Left forelimb (tissue), 1 donor: ENCODE measurements around the gene MEIKIN.

Experiments used
- DNase-seq: peaks from one replicate; pipeline ENCODE4 v3.0.0-alpha.2; 2018; ENCODE audit warnings: low spot score

MEIKIN gene

DNA sequence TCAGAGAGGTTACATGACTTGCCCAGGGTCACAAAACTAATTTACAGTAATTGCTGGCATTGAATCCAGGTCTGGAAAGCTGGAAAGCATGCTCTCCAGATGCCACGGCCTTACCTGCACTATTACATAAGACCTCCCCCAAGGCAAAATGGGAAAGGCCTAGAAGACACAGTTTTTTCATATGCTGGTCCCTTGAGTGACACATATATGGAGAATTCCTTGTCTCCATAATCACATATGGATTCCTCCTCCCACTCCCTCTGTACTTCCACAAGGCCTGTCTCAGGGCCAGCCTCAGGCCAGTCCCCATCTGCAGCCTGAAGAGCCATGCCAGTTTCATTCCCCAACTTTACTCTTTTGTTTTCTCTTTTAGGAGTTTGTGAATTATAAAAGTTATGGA lies 28.6 kb upstream of the MEIKIN start:
- DNase-seq = no peak

DNA sequence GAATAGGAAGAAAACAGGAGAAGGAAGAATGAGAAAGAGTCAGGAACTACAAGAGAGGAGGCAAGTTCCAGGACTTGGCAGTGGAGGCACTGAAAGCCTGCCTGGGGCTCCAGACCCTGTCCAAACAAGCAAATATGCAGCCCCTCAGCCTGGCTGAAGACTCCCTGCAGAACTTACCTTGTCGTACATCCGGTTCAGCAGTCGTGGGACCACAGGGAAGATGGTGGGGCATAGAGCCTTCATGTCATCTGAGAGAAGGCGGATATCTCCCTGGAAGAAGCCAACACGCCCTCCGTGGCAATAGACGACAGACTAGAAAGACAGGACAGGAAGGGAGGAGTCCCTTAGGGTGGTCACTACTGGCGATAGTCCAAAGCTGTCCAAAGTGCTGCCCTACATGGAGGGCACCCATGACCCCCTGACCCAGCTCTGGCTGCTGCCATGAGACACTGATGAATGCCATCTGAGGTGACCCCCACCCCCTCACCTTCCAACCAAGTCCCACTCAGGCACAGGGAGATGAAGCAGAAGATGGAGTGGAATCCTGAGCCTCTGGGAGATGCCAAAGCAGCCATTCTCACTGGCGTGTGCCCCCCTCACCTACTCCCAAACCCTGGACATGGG lies 27.7 kb upstream of the MEIKIN start:
- DNase-seq = no peak

DNA sequence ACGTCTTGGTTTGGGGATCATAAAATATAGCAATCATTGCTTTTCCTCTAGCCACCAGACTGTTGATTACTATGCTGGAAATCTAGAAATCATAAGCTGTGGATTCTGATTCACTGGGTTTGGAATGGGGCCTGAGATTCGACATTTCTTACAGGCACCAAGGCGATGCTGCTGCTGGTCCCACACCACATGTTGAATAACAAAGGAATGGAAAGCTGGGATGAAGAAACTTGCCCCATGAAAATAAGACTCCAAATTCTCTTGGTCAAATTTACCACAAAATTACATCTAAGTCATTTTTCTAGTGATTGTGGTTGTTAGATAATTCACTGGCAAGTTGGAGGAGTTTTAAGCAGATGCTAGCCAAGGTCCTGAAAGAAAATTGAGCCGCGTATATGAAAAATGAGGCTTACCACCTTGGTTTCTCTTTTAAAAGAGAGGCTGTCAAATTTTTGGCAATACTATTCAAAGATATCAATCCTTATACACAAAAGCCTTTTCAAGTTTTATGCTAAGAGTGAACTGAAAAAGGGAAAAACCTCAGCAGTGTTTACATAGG lies 23.0 kb upstream of the MEIKIN start:
- DNase-seq = no peak

DNA sequence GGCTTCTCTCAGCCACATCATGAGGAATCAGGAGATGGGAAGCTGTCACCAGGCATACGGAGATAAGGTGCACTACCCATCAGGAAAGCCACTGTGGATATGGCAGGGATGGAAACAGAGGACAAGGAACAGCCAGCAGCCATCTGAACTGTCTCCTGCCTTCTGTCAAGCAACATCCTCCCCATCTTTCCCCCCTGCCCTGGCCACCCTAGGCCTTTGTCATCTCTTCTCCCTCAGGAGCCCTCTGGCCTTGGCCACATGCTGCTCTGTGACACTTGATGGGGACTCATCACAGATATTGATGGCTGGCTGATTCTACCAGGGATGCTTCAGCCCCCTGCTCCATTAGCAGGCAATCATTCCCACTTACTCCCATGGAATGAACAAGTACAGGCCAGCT lies 21.1 kb upstream of the MEIKIN start:
- no peak for DNase-seq

DNA sequence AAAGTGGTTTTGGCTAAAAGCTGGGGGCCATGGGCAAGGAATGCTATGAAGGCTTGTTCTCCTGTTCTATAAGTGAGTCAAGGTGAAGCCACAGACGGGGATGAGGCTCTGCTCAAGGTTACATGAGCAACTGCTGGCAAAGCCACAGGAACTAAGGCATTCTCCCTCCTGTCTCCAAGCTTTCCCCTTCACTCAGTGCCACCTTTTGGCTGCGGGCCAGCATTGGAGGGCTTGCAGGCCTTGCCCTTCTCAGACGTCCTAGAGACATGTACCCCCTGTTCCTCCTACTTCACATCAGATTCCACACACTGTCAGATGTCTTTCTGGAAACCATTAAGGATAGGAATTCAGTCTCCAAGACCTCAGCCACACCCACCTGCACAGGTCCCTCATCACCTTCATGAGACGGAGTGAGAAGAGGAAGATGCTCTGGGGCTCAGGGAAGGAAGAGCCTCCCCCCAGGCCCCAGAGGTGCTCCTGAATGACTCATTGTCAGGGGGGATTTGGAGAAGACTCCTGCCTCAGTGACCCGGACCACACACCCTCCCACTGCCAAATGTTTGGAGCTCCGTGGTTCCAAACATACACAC lies 20.5 kb upstream of the MEIKIN start:
- no peak for DNase-seq

DNA sequence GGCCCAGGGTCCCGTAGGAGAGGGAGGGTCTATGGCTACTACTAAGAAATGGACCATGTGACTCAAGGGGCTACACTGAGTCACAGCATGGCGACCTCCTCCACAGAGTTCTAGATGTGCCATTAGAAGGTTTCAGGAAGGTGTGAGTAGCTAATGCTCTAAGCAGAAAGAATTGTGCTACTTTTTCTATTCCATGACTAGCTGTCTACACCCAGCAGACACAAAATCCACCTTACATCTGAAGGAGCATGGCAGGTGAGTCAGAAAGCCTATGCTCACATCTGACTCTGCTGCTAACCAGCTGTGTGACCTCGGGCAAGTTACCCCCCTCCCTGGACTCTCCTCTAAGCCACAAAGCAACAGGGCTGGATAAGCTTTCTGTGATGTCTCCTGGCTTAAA lies 14.4 kb upstream of the MEIKIN start:
- no peak for DNase-seq

DNA sequence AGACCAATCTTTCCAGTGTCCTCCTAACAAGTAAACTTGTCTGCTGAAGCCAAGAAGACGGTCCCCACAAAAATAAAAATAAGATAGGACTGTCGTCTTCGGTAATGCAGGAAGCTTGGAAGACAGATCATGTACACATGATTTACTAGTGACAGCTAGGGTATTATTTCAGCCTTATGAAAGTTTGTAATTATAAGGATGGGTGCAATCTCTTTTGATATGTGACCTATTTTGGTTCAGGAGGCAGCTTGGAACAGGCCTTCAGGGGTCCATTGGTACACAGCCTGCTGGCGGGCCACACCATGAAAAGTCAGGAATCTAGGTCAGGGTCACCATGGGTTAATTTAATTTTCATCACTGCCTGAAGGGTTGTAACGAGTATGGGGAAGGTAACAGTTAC lies 13.7 kb upstream of the MEIKIN start:
- no peak for DNase-seq

DNA sequence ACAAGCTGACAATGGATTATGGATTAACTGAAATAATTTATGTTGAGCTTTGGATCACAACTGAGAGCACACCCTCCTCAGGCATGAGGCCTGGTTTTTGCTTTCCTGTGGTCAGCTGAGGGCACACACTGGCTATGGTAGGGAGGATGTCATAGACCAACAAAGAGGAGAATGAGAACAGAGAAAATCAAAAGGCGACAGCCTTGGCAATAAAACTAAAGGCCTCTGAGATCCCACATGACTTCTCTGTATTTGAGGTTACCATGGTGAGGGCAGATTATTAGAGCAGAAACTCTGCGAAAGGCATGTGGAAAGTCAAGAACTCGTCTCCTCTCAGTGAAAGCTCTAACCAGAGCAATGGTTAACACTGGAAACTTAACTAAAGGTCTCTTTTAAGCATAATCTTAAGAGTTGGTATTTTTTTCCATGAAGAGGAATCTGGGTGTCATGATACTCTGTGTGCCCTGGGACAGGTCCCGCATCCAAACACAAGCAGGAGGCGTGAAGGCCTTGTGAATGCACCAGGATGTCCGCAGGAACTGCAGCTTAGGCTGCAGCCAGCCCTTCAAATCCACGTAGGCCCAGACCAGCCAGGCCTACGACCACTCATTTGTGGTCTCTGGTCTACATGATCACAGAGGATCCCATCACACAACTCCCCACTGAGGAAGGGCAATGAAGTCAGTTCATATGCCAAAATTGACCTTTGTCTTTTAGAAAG lies 12.4 kb upstream of the MEIKIN start:
- DNase-seq = no peak

DNA sequence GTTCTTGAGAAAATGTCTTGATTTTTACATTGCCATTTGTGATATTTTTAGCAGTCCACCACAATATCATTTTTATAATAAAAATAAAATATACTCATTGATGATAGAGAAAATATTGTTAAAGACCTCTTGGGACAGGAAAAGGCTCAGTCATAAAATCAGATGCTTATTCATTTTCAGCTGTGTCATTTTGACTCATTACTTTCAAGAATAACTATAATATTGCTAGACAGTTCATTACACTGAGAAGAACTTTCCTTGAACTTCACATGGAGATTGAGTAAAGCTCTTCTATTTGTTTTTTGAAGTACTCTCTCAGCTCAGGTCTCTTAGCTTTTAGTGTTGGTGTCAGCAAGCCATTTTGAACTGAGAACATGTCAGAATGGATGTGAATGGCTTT lies 8.5 kb upstream of the MEIKIN start:
- DNase-seq = no peak

DNA sequence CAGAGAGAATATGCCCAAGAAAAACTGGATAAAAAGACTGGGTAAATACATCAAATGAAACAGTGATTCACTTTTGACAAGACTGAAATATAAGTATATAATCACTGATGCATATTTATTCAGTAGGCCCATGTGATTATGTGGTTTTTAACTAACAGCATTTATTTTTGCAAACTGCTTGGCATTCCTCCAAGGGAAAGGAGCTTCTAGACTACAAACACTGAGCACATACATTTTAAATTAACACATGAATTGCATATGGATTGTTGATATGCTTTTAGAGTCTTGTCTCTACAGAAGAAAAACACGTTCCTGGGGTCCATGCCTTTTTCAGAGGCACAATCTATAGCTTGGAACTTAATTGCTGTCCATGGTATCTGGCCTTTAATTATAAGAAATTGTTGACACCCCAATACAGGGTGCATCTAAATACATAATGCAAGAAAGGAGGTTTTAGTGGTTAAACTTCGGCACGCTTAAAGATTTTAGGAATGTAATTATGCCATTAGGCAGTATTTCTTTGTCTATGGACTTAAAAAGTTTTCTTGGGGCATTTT lies 6.9 kb upstream of the MEIKIN start:
- no peak for DNase-seq

DNA sequence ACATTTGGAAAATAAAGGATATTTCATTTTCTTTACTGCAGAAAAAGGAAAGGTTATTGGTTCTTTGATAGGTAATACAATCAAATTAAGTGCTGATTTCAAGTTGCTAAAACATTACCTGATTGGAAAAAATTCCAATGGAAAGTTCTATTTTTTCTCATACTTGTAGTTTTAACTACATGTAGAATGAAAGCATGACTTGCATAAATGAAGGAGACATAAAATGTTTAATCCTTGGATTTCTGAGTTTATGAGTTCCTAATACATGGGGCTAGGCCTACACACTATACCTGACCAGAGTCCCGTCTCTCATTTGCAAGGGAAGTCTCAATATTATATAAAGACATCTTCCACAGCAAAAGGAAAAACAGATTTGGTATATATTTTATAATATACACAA lies 5.2 kb upstream of the MEIKIN start:
- no peak for DNase-seq

DNA sequence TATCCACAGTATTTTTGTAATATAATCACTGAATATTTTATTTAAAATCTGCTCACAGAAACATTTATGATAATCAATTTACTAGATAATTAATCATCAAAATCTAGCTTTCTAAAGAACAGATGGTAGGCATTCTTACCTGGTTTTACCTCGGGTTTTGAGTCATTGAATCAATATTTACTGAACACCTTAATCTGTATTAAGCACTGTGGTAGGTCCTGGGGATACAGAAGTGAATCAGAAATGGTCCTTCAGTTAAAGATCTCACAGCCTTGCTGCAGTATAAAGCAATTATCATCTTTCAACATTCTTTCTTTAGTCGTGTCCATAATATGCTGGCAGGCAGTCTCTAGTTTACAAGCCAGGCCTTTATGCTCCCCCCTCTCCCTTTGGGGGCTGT lies 2.0 kb upstream of the MEIKIN start:
- no peak for DNase-seq

DNA sequence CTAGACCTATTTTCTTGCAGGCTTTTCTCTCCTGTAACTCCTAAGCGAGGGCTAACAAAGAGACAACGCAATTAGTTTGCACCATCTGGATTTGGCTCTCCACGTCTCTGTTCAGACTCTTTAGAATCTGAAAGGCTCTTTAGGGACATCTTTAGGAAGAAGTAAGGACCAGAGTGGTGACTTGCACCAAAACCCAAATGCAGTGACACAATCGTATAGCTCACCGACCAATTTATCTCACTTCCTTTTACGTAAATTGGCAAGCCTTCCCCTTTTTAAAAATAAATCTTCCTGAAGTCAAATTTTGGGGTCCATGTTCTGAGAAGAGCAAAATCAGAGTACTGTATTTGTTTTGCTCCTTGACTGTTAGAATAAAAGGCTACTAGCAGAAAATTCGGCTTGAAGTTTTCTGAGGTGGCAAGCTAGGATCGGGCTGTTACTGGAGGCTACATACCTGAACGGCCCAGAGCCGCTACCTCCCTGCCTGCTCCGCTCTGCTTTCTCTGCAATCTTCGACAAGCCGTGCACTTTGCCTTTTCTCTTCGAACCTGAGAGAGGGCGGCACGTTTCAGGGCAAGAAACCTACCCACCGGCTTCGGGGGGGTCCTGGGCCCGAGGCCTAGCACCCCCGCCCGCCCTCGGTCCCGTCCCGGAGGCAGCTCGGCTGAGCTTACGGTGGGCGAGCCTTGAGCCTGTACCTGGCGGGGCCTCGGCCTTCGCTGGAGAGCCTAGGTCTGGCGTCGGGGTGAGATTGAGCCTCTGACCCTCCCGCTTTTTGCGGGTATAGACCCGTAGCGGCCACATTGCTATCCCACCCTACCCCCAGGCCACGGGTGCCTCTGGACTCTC lies 537 bp downstream of the MEIKIN start:
- no peak for DNase-seq

DNA sequence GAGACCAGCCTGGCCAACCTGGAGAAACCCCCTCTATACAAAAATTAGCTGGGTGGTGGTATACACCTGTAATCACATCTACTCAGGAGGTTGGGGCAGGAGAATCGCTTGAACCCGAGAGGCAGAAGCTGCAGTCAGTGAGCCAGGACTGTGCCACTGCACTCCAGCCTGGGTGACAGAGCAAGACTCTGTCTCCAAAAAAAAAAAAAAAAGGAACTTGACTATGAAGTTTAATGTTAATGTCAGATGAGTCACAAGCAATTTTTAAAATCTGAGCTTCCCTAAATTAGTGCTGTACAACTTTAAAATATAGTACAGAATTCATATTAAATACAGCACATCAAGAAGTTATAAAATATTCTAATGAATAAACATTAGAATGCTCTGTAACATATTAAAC lies 1.5 kb downstream of the MEIKIN start:
- DNase-seq = no peak

DNA sequence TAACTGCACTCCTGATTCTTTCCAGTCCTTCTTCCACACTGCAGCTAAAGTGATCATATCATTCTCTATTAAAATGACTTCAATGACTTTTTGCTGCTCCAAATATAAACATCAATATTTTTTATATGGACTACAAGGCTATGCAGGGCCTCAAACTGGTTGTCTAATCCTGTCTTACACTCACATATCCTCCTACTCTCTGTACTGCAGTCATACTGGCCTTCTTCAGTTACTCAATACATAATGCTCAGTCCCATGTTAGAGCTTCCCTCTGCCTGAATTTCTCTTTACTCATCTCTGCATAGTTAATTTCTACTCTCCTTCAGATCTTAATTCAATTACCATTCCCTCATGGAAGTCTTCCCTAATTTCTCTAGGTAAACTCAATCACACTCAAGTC lies 3.4 kb downstream of the MEIKIN start:
- DNase-seq = no peak

DNA sequence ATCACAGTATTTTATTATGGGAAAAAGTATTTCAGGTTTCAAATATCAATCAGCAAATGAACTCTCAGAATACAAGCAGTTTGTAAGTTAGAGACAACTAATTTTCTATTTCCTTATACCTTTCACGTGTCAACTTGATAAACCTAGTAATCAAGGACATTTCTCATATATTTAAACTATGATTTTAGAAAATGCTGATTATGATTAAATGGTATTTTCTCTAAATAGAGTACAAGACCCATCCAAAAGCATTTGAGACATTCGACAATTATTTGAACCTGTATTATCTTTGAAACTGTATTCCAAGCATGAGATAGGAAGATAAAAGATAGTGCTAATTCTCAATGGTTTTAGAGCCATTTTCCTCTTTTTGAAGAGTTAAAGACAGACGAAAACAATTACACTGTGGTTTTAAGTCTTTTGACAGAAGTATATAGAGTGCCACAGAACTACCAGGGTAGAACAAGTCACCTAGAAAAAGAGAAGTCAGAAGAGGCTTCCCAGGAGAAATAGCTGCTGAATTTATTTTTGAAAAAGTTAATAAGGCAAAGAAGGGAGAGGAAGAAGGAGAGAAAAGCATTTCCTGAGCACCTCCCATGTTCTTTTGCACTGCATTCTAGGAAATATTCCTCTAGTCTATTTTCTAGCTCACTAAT lies 5.6 kb downstream of the MEIKIN start:
- no peak for DNase-seq

DNA sequence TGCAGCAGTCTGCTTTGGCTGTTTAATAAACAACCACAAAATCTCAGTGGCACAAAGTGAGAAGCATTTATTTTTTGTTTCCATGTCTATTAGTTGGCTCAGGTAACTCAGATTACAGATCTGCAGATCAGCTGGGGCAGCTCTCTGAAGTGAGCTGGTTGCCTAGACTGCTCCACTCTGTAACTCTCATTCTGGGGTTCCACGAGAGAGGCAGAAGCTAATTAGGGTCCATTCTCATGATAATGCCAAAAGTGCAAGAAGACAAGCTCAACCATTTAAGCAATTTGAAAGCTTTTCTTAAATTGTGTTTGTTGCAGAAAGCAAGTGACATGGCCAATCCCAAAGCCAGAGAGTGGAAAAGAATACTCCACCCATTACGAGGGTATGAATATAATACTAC lies 13.2 kb downstream of the MEIKIN start:
- DNase-seq = no peak

DNA sequence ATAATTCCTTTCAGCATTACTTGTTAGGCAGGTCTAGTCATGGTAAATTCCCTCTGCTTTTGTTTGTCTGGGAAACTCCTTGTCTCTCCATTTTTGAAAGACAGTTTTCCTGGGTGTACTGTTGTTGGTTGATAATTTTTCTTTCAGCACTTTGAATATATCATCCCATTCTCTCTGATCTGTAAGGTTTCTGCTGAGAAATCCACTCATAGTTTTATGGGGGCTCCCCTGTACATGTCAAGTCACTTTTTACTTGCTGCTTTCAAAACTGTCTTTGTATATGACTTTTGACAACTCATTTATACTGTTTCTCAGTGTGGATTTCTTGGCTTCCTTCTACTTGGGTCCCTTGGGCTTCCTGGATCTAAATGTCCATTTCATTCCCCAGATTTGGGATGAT lies 16.5 kb downstream of the MEIKIN start:
- DNase-seq = no peak

DNA sequence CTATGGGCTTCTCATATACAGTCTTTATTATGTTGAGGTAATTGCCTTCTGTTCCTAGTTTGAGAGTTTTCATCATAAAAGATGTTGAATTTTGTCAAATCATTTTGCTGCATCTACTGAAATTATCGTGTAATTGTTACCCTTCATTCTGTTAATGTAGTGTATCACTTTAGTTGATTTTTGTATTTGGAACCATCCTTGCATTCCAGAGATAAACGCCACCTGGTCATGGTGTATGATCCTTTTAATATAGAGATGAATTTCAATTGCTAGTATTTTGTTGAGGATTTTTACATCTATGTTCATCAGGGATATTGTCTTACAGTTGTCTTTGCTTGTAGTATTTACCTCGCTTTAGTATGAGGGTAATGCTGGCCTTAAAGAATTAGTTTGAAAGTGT lies 19.3 kb downstream of the MEIKIN start:
- DNase-seq = no peak

DNA sequence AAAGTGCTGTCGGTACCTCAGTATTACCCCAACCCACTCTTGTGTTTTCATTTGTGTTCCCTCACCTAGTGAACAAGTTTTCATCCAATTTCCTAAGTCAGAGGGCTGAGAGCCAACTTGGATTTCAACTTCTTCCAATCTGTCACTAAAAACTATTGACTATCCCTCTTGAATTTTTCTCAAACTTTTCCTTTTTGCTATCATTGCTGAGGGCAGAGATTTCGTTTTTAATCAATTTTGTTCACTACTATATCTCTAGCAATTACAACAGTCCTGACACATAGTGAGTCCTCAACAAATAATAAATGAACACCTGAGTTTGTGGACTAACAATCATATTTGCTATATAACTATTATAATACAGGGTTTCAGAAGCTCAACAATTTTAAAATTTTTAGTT lies 29.0 kb downstream of the MEIKIN start:
- DNase-seq = no peak

DNA sequence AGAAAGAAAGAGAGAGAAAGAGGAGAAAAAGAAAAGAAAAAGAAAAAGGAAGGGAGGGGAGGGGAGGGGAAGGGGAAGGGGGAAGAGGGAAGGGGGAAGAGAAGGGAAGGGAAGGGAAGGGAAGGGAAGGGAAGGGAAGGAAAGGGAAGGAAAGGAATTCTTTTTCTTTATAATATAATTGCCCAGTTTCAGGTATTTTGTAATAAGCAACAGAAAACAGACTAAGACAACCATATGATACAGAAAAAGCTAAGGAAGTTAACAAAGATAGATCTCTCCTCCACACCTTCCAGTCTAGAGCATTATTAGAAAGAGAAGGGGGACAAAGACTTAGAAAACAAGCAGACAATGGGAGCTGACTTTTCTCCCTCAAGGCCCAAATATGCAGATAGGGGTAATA lies 31.0 kb downstream of the MEIKIN start:
- DNase-seq = no peak

DNA sequence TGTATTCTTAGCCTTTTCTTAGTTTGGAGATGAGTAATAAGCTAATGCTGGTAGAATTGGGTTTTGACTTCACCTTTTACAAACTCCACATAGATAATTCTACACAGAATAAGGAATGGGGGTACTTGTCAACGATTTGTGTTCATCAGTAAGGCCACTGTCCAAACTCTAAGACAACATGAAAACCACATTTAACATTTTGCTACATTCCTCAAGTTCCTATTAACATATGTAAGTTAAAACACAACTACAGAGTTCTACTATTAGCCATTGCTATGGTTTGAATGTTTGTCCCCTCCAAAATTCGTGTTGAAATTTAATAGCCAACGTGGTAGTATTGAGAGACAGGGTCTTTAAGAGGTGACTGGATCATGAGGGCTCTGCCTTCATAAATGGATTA lies 31.9 kb downstream of the MEIKIN start:
- DNase-seq = no peak
